ENCODE data around the gene PPFIA4.

Gene PPFIA4

DNA sequence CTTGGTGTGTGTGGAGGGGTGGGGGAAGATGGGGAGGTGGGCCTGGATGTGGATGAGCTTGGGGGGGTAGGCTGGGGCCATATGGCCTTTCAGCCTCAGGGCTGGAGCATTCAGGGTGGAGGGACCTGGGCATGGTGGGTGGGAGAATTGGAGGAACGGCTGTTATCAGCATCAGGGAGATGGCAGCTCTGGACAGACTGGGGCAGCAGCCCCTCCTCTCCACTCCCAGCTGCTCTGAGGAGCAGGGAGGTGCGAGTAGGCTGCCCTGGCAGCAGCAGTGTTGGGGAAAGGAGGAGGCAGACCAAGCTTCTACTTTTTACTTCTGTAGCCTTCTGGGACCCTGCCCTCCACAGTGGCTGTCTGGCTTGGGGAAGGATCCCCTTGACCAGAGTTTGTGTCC, 10.2 kb downstream of the PPFIA4 start:
- no CpG with 5 or more reads among the region's 2 CpGs for WGBS (ENCODE audit: extremely low coverage, insufficient coverage, insufficient read length)
- H3K23ac ChIP-seq (ENCODE audit: low read length): no peak overlapping the region
- H3K36me3 ChIP-seq (ENCODE audit: control insufficient read depth in 1 of 2, insufficient read depth in 2 of 2, low read length in 2 of 2): no peaks in the 10 kb centered on the region
- no peak overlapping the region for H3K4me2 ChIP-seq (ENCODE audit: low read length)
- H3K79me1 ChIP-seq (ENCODE audit: low read length): no peaks in the 10 kb centered on the region
- H3K9ac ChIP-seq (ENCODE audit: low read length): no peak overlapping the region
- no peak overlapping the region for H2BK12ac ChIP-seq (ENCODE audit: low read length)
- H3K79me2 ChIP-seq (ENCODE audit: control insufficient read depth, insufficient read depth, low read length, poor library complexity): no peaks in the 10 kb centered on the region
- H4K91ac ChIP-seq (ENCODE audit: low read depth, low read length): no peak overlapping the region
- no peaks in the 10 kb centered on the region for H3K27me3 ChIP-seq (ENCODE audit: insufficient read depth, low read length)
- no peaks in the 10 kb centered on the region for H3K4me1 ChIP-seq (ENCODE audit: control insufficient read depth in 1 of 2, insufficient read depth in 2 of 2, low read length in 2 of 2)
- no peak for DNase-seq
- H4K8ac ChIP-seq (ENCODE audit: low read depth, low read length): no peak overlapping the region
- H3K9me3 ChIP-seq (ENCODE audit: insufficient read depth, low read depth, low read length): no peaks in the 10 kb centered on the region
- H2AK5ac ChIP-seq (ENCODE audit: low read length): no peak overlapping the region
- H3K27ac ChIP-seq (ENCODE audit: low read depth, low read length): no peak overlapping the region
- no peak overlapping the region for H4K12ac ChIP-seq (ENCODE audit: low read depth, low read length)
- H3K4me3 ChIP-seq (ENCODE audit: low read depth, low read length): no peak overlapping the region
- H2BK120ac ChIP-seq (ENCODE audit: insufficient read depth, low read length, poor library complexity): no peak overlapping the region
- no peak overlapping the region for H3K18ac ChIP-seq (ENCODE audit: low read length)
- H3K4ac ChIP-seq (ENCODE audit: low read depth, low read length): no peak overlapping the region
- no peak overlapping the region for H3K14ac ChIP-seq (ENCODE audit: low read length)
- H2AFZ ChIP-seq (ENCODE audit: insufficient read depth, low read length, poor library complexity): no peak overlapping the region
- H2BK5ac ChIP-seq (ENCODE audit: low read depth, low read length, poor library complexity): no peak overlapping the region

- no CpG with 5 or more reads among the region's 10 CpGs for WGBS (ENCODE audit: extremely low coverage, insufficient coverage, insufficient read length)
These were observed 11.4 kb downstream of the PPFIA4 start for GRCh38 chr1:203037509-203038190.

DNA sequence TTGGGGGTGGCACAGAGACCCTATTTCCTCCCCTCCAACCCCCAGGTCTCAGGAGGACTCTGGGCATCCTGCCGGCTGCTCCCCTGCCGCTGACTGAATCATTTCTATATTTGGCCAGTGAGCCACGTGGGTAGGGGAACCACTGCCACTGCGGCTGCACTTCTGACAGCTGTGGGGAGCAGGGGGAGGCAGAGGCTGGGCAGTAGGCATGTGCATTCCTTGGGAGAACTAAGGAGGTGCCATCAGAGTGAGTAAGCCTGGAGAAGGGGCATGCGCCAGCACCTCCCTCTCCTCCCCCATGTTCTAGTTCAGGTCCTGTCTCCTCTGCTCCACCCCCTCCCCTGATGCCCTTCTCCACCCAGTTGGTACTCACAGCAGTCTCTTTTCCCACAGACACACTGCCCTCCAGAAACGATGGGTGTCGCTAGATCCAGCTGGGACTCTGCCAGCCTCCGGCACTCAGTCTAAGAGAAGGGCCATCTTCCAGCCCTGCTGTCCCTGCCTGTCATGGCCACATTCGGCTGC, 12.0 kb downstream of the PPFIA4 start:
- H3K18ac ChIP-seq (ENCODE audit: low read length): no peak overlapping the region
- H3K79me1 ChIP-seq (ENCODE audit: low read length): no peaks in the 10 kb centered on the region
- DNase-seq: no peak
- H3K4me2 ChIP-seq (ENCODE audit: low read length): no peak overlapping the region
- H3K4me3 ChIP-seq (ENCODE audit: low read depth, low read length): no peak overlapping the region
- H3K4ac ChIP-seq (ENCODE audit: low read depth, low read length): no peak overlapping the region
- no peak overlapping the region for H2AK5ac ChIP-seq (ENCODE audit: low read length)
- H3K9ac ChIP-seq (ENCODE audit: low read length): no peak overlapping the region
- no CpG with 5 or more reads among the region's 9 CpGs for WGBS (ENCODE audit: extremely low coverage, insufficient coverage, insufficient read length)
- no peak overlapping the region for H2BK5ac ChIP-seq (ENCODE audit: low read depth, low read length, poor library complexity)
- no peaks in the 10 kb centered on the region for H3K27me3 ChIP-seq (ENCODE audit: insufficient read depth, low read length)
- no peaks in the 10 kb centered on the region for H3K36me3 ChIP-seq (ENCODE audit: control insufficient read depth in 1 of 2, insufficient read depth in 2 of 2, low read length in 2 of 2)
- H3K9me3 ChIP-seq (ENCODE audit: insufficient read depth, low read depth, low read length): no peaks in the 10 kb centered on the region
- no peak overlapping the region for H3K23ac ChIP-seq (ENCODE audit: low read length)
- H2BK12ac ChIP-seq (ENCODE audit: low read length): no peak overlapping the region
- no peak overlapping the region for H3K14ac ChIP-seq (ENCODE audit: low read length)
- no peak overlapping the region for H3K27ac ChIP-seq (ENCODE audit: low read depth, low read length)
- H2BK120ac ChIP-seq (ENCODE audit: insufficient read depth, low read length, poor library complexity): no peak overlapping the region
- no peak overlapping the region for H2AFZ ChIP-seq (ENCODE audit: insufficient read depth, low read length, poor library complexity)
- no peak overlapping the region for H4K8ac ChIP-seq (ENCODE audit: low read depth, low read length)
- no peaks in the 10 kb centered on the region for H3K79me2 ChIP-seq (ENCODE audit: control insufficient read depth, insufficient read depth, low read length, poor library complexity)
- no peak overlapping the region for H4K12ac ChIP-seq (ENCODE audit: low read depth, low read length)
- no peak overlapping the region for H4K91ac ChIP-seq (ENCODE audit: low read depth, low read length)
- H3K4me1 ChIP-seq (ENCODE audit: control insufficient read depth in 1 of 2, insufficient read depth in 2 of 2, low read length in 2 of 2): no peaks in the 10 kb centered on the region

More at GRCh38 chr1:203037509-203038190, 11.4 kb downstream of the PPFIA4 start:
- Histone ChIP-seq H2BK5ac (ENCODE audit: low read depth, low read length, poor library complexity) (no peak overlapping the region), H3K4ac (ENCODE audit: low read depth, low read length) (no peak overlapping the region), H3K79me1 (ENCODE audit: low read length) (no peaks in the 10 kb centered on the region), H3K9me3 (ENCODE audit: insufficient read depth, low read depth, low read length) (no peaks in the 10 kb centered on the region), H3K4me2 (ENCODE audit: low read length) (no peak overlapping the region), H3K27me3 (ENCODE audit: insufficient read depth, low read length) (no peaks in the 10 kb centered on the region), H3K4me3 (ENCODE audit: low read depth, low read length) (no peak overlapping the region), H2AK5ac (ENCODE audit: low read length) (no peak overlapping the region), H4K12ac (ENCODE audit: low read depth, low read length) (no peak overlapping the region), H2BK120ac (ENCODE audit: insufficient read depth, low read length, poor library complexity) (no peak overlapping the region), H3K79me2 (ENCODE audit: control insufficient read depth, insufficient read depth, low read length, poor library complexity) (no peaks in the 10 kb centered on the region), H2AFZ (ENCODE audit: insufficient read depth, low read length, poor library complexity) (no peak overlapping the region), H3K36me3 (ENCODE audit: control insufficient read depth in 1 of 2, insufficient read depth in 2 of 2, low read length in 2 of 2) (no peaks in the 10 kb centered on the region), H3K23ac (ENCODE audit: low read length) (no peak overlapping the region), H2BK12ac (ENCODE audit: low read length) (no peak overlapping the region), H3K27ac (ENCODE audit: low read depth, low read length) (no peak overlapping the region), H3K14ac (ENCODE audit: low read length) (no peak overlapping the region), H3K4me1 (ENCODE audit: control insufficient read depth in 1 of 2, insufficient read depth in 2 of 2, low read length in 2 of 2) (no peaks in the 10 kb centered on the region), H3K9ac (ENCODE audit: low read length) (no peak overlapping the region), H3K18ac (ENCODE audit: low read length) (no peak overlapping the region), H4K8ac (ENCODE audit: low read depth, low read length) (no peak overlapping the region), H4K91ac (ENCODE audit: low read depth, low read length) (no peak overlapping the region)
- peak; percentile 23 to 28 for DNase-seq

GRCh38 chr1:203038891-203039608, 12.8 kb downstream of the PPFIA4 start:
- no peaks in the 10 kb centered on the region for H3K27me3 ChIP-seq (ENCODE audit: insufficient read depth, low read length)
- no peak overlapping the region for H3K4me2 ChIP-seq (ENCODE audit: low read length)
- H3K4me1 ChIP-seq (ENCODE audit: control insufficient read depth in 1 of 2, insufficient read depth in 2 of 2, low read length in 2 of 2): no peaks in the 10 kb centered on the region
- no peaks in the 10 kb centered on the region for H3K36me3 ChIP-seq (ENCODE audit: control insufficient read depth in 1 of 2, insufficient read depth in 2 of 2, low read length in 2 of 2)
- no CpG with 5 or more reads among the region's 22 CpGs for WGBS (ENCODE audit: extremely low coverage, insufficient coverage, insufficient read length)
- H2AFZ ChIP-seq (ENCODE audit: insufficient read depth, low read length, poor library complexity): no peak overlapping the region
- H3K79me2 ChIP-seq (ENCODE audit: control insufficient read depth, insufficient read depth, low read length, poor library complexity): no peaks in the 10 kb centered on the region
- no peak overlapping the region for H3K9ac ChIP-seq (ENCODE audit: low read length)
- no peak overlapping the region for H3K18ac ChIP-seq (ENCODE audit: low read length)
- no peak overlapping the region for H3K4ac ChIP-seq (ENCODE audit: low read depth, low read length)
- DNase-seq: peak; percentile 87 to 95
- H4K8ac ChIP-seq (ENCODE audit: low read depth, low read length): no peak overlapping the region
- no peaks in the 10 kb centered on the region for H3K79me1 ChIP-seq (ENCODE audit: low read length)
- no peak overlapping the region for H2AK5ac ChIP-seq (ENCODE audit: low read length)
- no peak overlapping the region for H2BK12ac ChIP-seq (ENCODE audit: low read length)
- no peaks in the 10 kb centered on the region for H3K9me3 ChIP-seq (ENCODE audit: insufficient read depth, low read depth, low read length)
- H3K14ac ChIP-seq (ENCODE audit: low read length): no peak overlapping the region
- no peak overlapping the region for H3K23ac ChIP-seq (ENCODE audit: low read length)
- no peak overlapping the region for H3K27ac ChIP-seq (ENCODE audit: low read depth, low read length)
- H3K4me3 ChIP-seq (ENCODE audit: low read depth, low read length): no peak overlapping the region
- H2BK120ac ChIP-seq (ENCODE audit: insufficient read depth, low read length, poor library complexity): no peak overlapping the region
- H4K91ac ChIP-seq (ENCODE audit: low read depth, low read length): no peak overlapping the region
- H2BK5ac ChIP-seq (ENCODE audit: low read depth, low read length, poor library complexity): no peak overlapping the region
- H4K12ac ChIP-seq (ENCODE audit: low read depth, low read length): no peak overlapping the region

Data from trophoblast cell (in vitro differentiated cells and primary cell).